ENCODE data around the gene ADPRHL1. TPM values are rescaled to one million over a fixed set of nuclear protein-coding genes. Genes with fewer than 3 reads are reported as not detected.
"Not testable (repeated sequence)": the region's sequence is repeated elsewhere in the genome, so short reads cannot be mapped to it uniquely, and the experiment has no call there.

ADPRHL1 gene
- total RNA-seq, 2 donors from 2014 or later, result 0.21 to 0.94 TPM

GRCh38 chr13:113383089-113383488, 70.2 kb downstream of the ADPRHL1 start:
- Mint-ChIP-seq H3K4me1 (no peaks in the 10 kb centered on the region), H3K27me3 (peaks cover 24% of the 10 kb centered on the region), H3K4me3 (no peak overlapping the region), H3K27ac (no peak overlapping the region), H3K36me3 (ENCODE audit: low read depth) (peaks cover 2% of the 10 kb centered on the region)
- DNase-seq, result no peak
- ATAC-seq, result no peak
- no peaks in the 10 kb centered on the region for H3K9me3 ChIP-seq (ENCODE audit: control insufficient read depth, low read length, poor library complexity, severe bottlenecking)

GRCh38 chr13:113382542-113382941, 70.7 kb downstream of the ADPRHL1 start:
- peaks cover 29% of the 10 kb centered on the region for H3K27me3 Mint-ChIP-seq
- H3K36me3 Mint-ChIP-seq (ENCODE audit: low read depth); H3K4me1 Mint-ChIP-seq: not testable (repeated sequence)

GRCh38 chr13:113378825-113379224, 74.5 kb downstream of the ADPRHL1 start:
- DNase-seq (no peak), ATAC-seq (no peak)
- H3K4me3 Mint-ChIP-seq, result no peak overlapping the region
- H3K9me3 ChIP-seq (ENCODE audit: control insufficient read depth, low read length, poor library complexity, severe bottlenecking), result no peaks in the 10 kb centered on the region
- no peak overlapping the region for H3K27ac Mint-ChIP-seq
- peaks cover 2% of the 10 kb centered on the region for H3K36me3 Mint-ChIP-seq (ENCODE audit: low read depth)
- peaks cover 42% of the 10 kb centered on the region for H3K27me3 Mint-ChIP-seq
- H3K4me1 Mint-ChIP-seq, result no peaks in the 10 kb centered on the region

More at GRCh38 chr13:113382542-113382941, 70.7 kb downstream of the ADPRHL1 start:
- not testable (repeated sequence) for DNase-seq; H3K27ac Mint-ChIP-seq; H3K4me3 Mint-ChIP-seq; ATAC-seq; H3K9me3 ChIP-seq (ENCODE audit: control insufficient read depth, low read length, poor library complexity, severe bottlenecking)

GRCh38 chr13:113374511-113375175, 78.6 kb downstream of the ADPRHL1 start:
- H3K4me1 Mint-ChIP-seq, result no peaks in the 10 kb centered on the region
- H3K27me3 Mint-ChIP-seq, result peaks cover 27% of the 10 kb centered on the region
- DNase-seq (no peak), ATAC-seq (no peak)
- no peaks in the 10 kb centered on the region for H3K9me3 ChIP-seq (ENCODE audit: control insufficient read depth, low read length, poor library complexity, severe bottlenecking)
- no peak overlapping the region for H3K4me3 Mint-ChIP-seq
- H3K36me3 Mint-ChIP-seq (ENCODE audit: low read depth), result no peaks in the 10 kb centered on the region
- no peak overlapping the region for H3K27ac Mint-ChIP-seq

GRCh38 chr13:113373811-113374485, 79.3 kb downstream of the ADPRHL1 start:
- Mint-ChIP-seq H3K27ac (no peak overlapping the region), H3K4me3 (no peak overlapping the region), H3K36me3 (ENCODE audit: low read depth) (no peaks in the 10 kb centered on the region), H3K27me3 (peaks cover 27% of the 10 kb centered on the region), H3K4me1 (no peaks in the 10 kb centered on the region)
- H3K9me3 ChIP-seq (ENCODE audit: control insufficient read depth, low read length, poor library complexity, severe bottlenecking), result no peaks in the 10 kb centered on the region
- DNase-seq, result no peak
- ATAC-seq, result no peak

- DNase-seq; H3K4me1 Mint-ChIP-seq; ATAC-seq; H3K36me3 Mint-ChIP-seq (ENCODE audit: low read depth); H3K9me3 ChIP-seq (ENCODE audit: control insufficient read depth, low read length, poor library complexity, severe bottlenecking); H3K4me3 Mint-ChIP-seq; H3K27ac Mint-ChIP-seq: not testable (repeated sequence)
- peaks cover 23% of the 10 kb centered on the region for H3K27me3 Mint-ChIP-seq
These were observed 81.6 kb downstream of the ADPRHL1 start for GRCh38 chr13:113371701-113372100.

GRCh38 chr13:113371061-113371460, 82.2 kb downstream of the ADPRHL1 start:
- no peak overlapping the region for H3K27ac Mint-ChIP-seq
- DNase-seq (no peak), ATAC-seq (no peak)
- H3K27me3 Mint-ChIP-seq, result peaks cover 16% of the 10 kb centered on the region
- no peaks in the 10 kb centered on the region for H3K4me1 Mint-ChIP-seq
- no peaks in the 10 kb centered on the region for H3K9me3 ChIP-seq (ENCODE audit: control insufficient read depth, low read length, poor library complexity, severe bottlenecking)
- H3K4me3 Mint-ChIP-seq, result no peak overlapping the region
- no peaks in the 10 kb centered on the region for H3K36me3 Mint-ChIP-seq (ENCODE audit: low read depth)

GRCh38 chr13:113369881-113370280, 83.4 kb downstream of the ADPRHL1 start:
- no peaks in the 10 kb centered on the region for H3K4me1 Mint-ChIP-seq
- H3K27me3 Mint-ChIP-seq, result peaks cover 26% of the 10 kb centered on the region
- H3K9me3 ChIP-seq (ENCODE audit: control insufficient read depth, low read length, poor library complexity, severe bottlenecking), result no peaks in the 10 kb centered on the region
- ATAC-seq (no peak), DNase-seq (no peak)
- peaks cover 5% of the 10 kb centered on the region for H3K36me3 Mint-ChIP-seq (ENCODE audit: low read depth)
- H3K27ac Mint-ChIP-seq, result no peak overlapping the region
- no peak overlapping the region for H3K4me3 Mint-ChIP-seq

- no peak for ATAC-seq
- H3K9me3 ChIP-seq (ENCODE audit: control insufficient read depth, low read length, poor library complexity, severe bottlenecking), result no peaks in the 10 kb centered on the region
- H3K36me3 Mint-ChIP-seq (ENCODE audit: low read depth), result peaks cover 5% of the 10 kb centered on the region
- no peak overlapping the region for H3K27ac Mint-ChIP-seq
- no peaks in the 10 kb centered on the region for H3K4me1 Mint-ChIP-seq
- no peak overlapping the region for H3K4me3 Mint-ChIP-seq
- no peak for DNase-seq
- peaks cover 19% of the 10 kb centered on the region for H3K27me3 Mint-ChIP-seq
These were observed 84.1 kb downstream of the ADPRHL1 start for GRCh38 chr13:113369189-113369588.

- peaks cover 17% of the 10 kb centered on the region for H3K27me3 Mint-ChIP-seq
- not testable (repeated sequence) for ATAC-seq; H3K36me3 Mint-ChIP-seq (ENCODE audit: low read depth); H3K4me1 Mint-ChIP-seq; DNase-seq; H3K9me3 ChIP-seq (ENCODE audit: control insufficient read depth, low read length, poor library complexity, severe bottlenecking); H3K27ac Mint-ChIP-seq; H3K4me3 Mint-ChIP-seq
These were observed 84.9 kb downstream of the ADPRHL1 start for GRCh38 chr13:113368353-113368752.

- ATAC-seq (no peak), DNase-seq (no peak)
- H3K4me3 Mint-ChIP-seq, result no peak overlapping the region
- peaks cover under 1% of the 10 kb centered on the region for H3K4me1 Mint-ChIP-seq
- no peaks in the 10 kb centered on the region for H3K9me3 ChIP-seq (ENCODE audit: control insufficient read depth, low read length, poor library complexity, severe bottlenecking)
- no peak overlapping the region for H3K27ac Mint-ChIP-seq
- peaks cover 5% of the 10 kb centered on the region for H3K36me3 Mint-ChIP-seq (ENCODE audit: low read depth)
- H3K27me3 Mint-ChIP-seq, result peaks cover 15% of the 10 kb centered on the region
These were observed 85.5 kb downstream of the ADPRHL1 start for GRCh38 chr13:113367771-113368170.

- H3K9me3 ChIP-seq (ENCODE audit: control insufficient read depth, low read length, poor library complexity, severe bottlenecking), result no peaks in the 10 kb centered on the region
- peaks cover 15% of the 10 kb centered on the region for H3K27me3 Mint-ChIP-seq
- DNase-seq, result no peak
- peaks cover 2% of the 10 kb centered on the region for H3K4me1 Mint-ChIP-seq
- no peak for ATAC-seq
- no peak overlapping the region for H3K27ac Mint-ChIP-seq
- H3K36me3 Mint-ChIP-seq (ENCODE audit: low read depth), result peaks cover 5% of the 10 kb centered on the region
- H3K4me3 Mint-ChIP-seq, result no peak overlapping the region
These were observed 86.2 kb downstream of the ADPRHL1 start for GRCh38 chr13:113367020-113367560.

- H3K9me3 ChIP-seq (ENCODE audit: control insufficient read depth, low read length, poor library complexity, severe bottlenecking), result no peaks in the 10 kb centered on the region
- Mint-ChIP-seq H3K27me3 (peaks cover 19% of the 10 kb centered on the region), H3K36me3 (ENCODE audit: low read depth) (peaks cover 5% of the 10 kb centered on the region), H3K4me1 (peaks cover 2% of the 10 kb centered on the region), H3K4me3 (peak overlapping the region; percentile 82), H3K27ac (no peak overlapping the region)
- ATAC-seq (no peak), DNase-seq (no peak)
These were observed 87.2 kb downstream of the ADPRHL1 start for GRCh38 chr13:113365971-113366588.
